Neural crest cell (in vitro differentiated cells): ENCODE results near the gene CDK15. TPM values are rescaled to one million over a fixed set of nuclear protein-coding genes. Genes with fewer than 3 reads are reported as not detected.
"Not testable (repeated sequence)": the region's sequence is repeated elsewhere in the genome, so short reads cannot be mapped to it uniquely, and the experiment has no call there.

Source experiments
- DNase-seq: peaks from one replicate; pipeline ENCODE4 v3.0.0; 2021; ENCODE audit warnings: low read depth, mixed read lengths, low spot score
- H3K27ac Mint-ChIP-seq: one replicate; pipeline ENCODE4 v1.8.0; 2021; ENCODE audit warnings: mild to moderate bottlenecking, mixed read lengths; ENCODE audit not compliant: unreplicated experiment
- H3K27me3 Mint-ChIP-seq: 2 replicates; pipeline ENCODE4 v1.8.0; 2021; ENCODE audit warnings: low read depth, mild to moderate bottlenecking, mixed read lengths
- H3K36me3 Mint-ChIP-seq: 2 replicates; pipeline ENCODE4 v1.8.0; 2021; ENCODE audit warnings: low read depth, mild to moderate bottlenecking, mixed read lengths
- H3K4me1 Mint-ChIP-seq: 2 replicates; pipeline ENCODE4 v1.8.0; 2021; ENCODE audit warnings: mixed read lengths
- H3K4me3 Mint-ChIP-seq: one replicate; pipeline ENCODE4 v1.8.0; 2021; ENCODE audit warnings: mild to moderate bottlenecking, mixed read lengths
- H3K9me3 Mint-ChIP-seq: 2 replicates; pipeline ENCODE4 v1.8.0; 2021; ENCODE audit warnings: mixed read lengths
- total RNA-seq: library from RNA; stranded (reverse); gene quantifications from 2 replicates; pipeline ENCODE4 v1.2.1, GENCODE V29; 2021
- TF ChIP-seq, protein P1 (sequence below): fragments of 200-600 bp; sonication (generic); conservative IDR thresholded peaks from 2 replicates; pipeline ENCODE4 v1.5.0; 2021; ENCODE audit warnings: antibody characterized with exemption, mild to moderate bottlenecking

CDK15 gene
- total RNA-seq, 1 donor from 2014 or later: not detected

- H3K4me1 Mint-ChIP-seq: peaks cover 21% of the 10 kb centered on the region
- no peaks in the 10 kb centered on the region for H3K9me3 Mint-ChIP-seq
- TF ChIP-seq, protein P1, sequence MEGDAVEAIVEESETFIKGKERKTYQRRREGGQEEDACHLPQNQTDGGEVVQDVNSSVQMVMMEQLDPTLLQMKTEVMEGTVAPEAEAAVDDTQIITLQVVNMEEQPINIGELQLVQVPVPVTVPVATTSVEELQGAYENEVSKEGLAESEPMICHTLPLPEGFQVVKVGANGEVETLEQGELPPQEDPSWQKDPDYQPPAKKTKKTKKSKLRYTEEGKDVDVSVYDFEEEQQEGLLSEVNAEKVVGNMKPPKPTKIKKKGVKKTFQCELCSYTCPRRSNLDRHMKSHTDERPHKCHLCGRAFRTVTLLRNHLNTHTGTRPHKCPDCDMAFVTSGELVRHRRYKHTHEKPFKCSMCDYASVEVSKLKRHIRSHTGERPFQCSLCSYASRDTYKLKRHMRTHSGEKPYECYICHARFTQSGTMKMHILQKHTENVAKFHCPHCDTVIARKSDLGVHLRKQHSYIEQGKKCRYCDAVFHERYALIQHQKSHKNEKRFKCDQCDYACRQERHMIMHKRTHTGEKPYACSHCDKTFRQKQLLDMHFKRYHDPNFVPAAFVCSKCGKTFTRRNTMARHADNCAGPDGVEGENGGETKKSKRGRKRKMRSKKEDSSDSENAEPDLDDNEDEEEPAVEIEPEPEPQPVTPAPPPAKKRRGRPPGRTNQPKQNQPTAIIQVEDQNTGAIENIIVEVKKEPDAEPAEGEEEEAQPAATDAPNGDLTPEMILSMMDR: no peak
- DNase-seq: no peak
- H3K27ac Mint-ChIP-seq: no peak overlapping the region
- peaks cover 19% of the 10 kb centered on the region for H3K27me3 Mint-ChIP-seq
- H3K4me3 Mint-ChIP-seq: no peak overlapping the region
- no peaks in the 10 kb centered on the region for H3K36me3 Mint-ChIP-seq
Measured at GRCh38 chr2:201808027-201808426, 1.7 kb downstream of the CDK15 start.

- Mint-ChIP-seq H3K27ac (no peak overlapping the region), H3K4me3 (no peak overlapping the region), H3K27me3 (peaks cover 23% of the 10 kb centered on the region), H3K9me3 (no peaks in the 10 kb centered on the region), H3K36me3 (no peaks in the 10 kb centered on the region), H3K4me1 (peaks cover 21% of the 10 kb centered on the region)
- TF ChIP-seq, protein P1: no peak
- no peak for DNase-seq
Measured at GRCh38 chr2:201809633-201810032, 3.3 kb downstream of the CDK15 start.

GRCh38 chr2:201810604-201811003, 4.3 kb downstream of the CDK15 start:
- not testable (repeated sequence) for H3K4me3 Mint-ChIP-seq, H3K27ac Mint-ChIP-seq, DNase-seq, H3K36me3 Mint-ChIP-seq, H3K9me3 Mint-ChIP-seq
- Mint-ChIP-seq H3K4me1 (peaks cover 21% of the 10 kb centered on the region), H3K27me3 (peaks cover 23% of the 10 kb centered on the region)

GRCh38 chr2:201813996-201814760, 7.8 kb downstream of the CDK15 start:
- TF ChIP-seq, protein P1: no peak
- Mint-ChIP-seq H3K4me3 (no peak overlapping the region), H3K27ac (no peak overlapping the region), H3K9me3 (peaks cover 8% of the 10 kb centered on the region), H3K27me3 (peaks cover 9% of the 10 kb centered on the region), H3K36me3 (peaks cover 2% of the 10 kb centered on the region), H3K4me1 (no peaks in the 10 kb centered on the region)
- no peak for DNase-seq

GRCh38 chr2:201816657-201817575, 10.6 kb downstream of the CDK15 start:
- Mint-ChIP-seq H3K36me3 (peaks cover 2% of the 10 kb centered on the region), H3K4me3 (no peak overlapping the region), H3K9me3 (peaks cover 8% of the 10 kb centered on the region), H3K27ac (no peak overlapping the region), H3K4me1 (no peaks in the 10 kb centered on the region), H3K27me3 (peaks cover 6% of the 10 kb centered on the region)
- no peak for DNase-seq
- TF ChIP-seq, protein P1: no peak
